ENCODE data around the gene JRKL.

JRKL gene

GRCh38 chr11:96389720-96390487 is at the start of gene JRKL, which contains the start of gene CCDC82:
JRKL (plus strand) TSS chr11:96390013; CDS start chr11:96390650, 637 bp downstream.
CCDC82 (minus strand) TSS chr11:96389912; CDS start chr11:96384747, 5,165 bp downstream.
- DNase-seq, result peak; percentile 84

- no peak for DNase-seq
These were observed 49.3 kb upstream of the JRKL start for GRCh38 chr11:96340555-96340885.

- no peak for DNase-seq
These were observed 48.4 kb upstream of the JRKL start for GRCh38 chr11:96341211-96342013.

GRCh38 chr11:96342014-96342960 is 47.5 kb upstream of the JRKL start:
- DNase-seq, result no peak

- peak; percentile 43 for DNase-seq
These were observed 46.7 kb upstream of the JRKL start, which contains the start of gene MAML2 for GRCh38 chr11:96342961-96343711. MAML2 (minus strand) TSS chr11:96343195; CDS start chr11:96341895, 1,300 bp downstream.

- no peak for DNase-seq
These were observed 33.0 kb upstream of the JRKL start for GRCh38 chr11:96356848-96357247.

GRCh38 chr11:96357794-96358193 is 32.0 kb upstream of the JRKL start:
- DNase-seq, result no peak

GRCh38 chr11:96358321-96358720 is 31.5 kb upstream of the JRKL start:
- no peak for DNase-seq

- DNase-seq, result no peak
These were observed 28.0 kb upstream of the JRKL start for GRCh38 chr11:96361778-96362177.

- no peak for DNase-seq
These were observed 24.3 kb upstream of the JRKL start for GRCh38 chr11:96365493-96365892.

GRCh38 chr11:96366024-96366423 is 23.8 kb upstream of the JRKL start:
- DNase-seq, result no peak

- no peak for DNase-seq
These were observed 22.5 kb upstream of the JRKL start for GRCh38 chr11:96367342-96367741.

GRCh38 chr11:96373826-96374225 is 16.0 kb upstream of the JRKL start:
- DNase-seq, result no peak

- DNase-seq, result no peak
These were observed 13.0 kb upstream of the JRKL start for GRCh38 chr11:96376796-96377195.

- DNase-seq, result peak; percentile 66
These were observed 5.7 kb upstream of the JRKL start for GRCh38 chr11:96384156-96384555.

GRCh38 chr11:96385187-96385586 is 4.6 kb upstream of the JRKL start:
- DNase-seq, result no peak

GRCh38 chr11:96388891-96389719 is 708 bp upstream of the JRKL start:
- DNase-seq, result peak; percentile 64

- no peak for DNase-seq
These were observed 627 bp downstream of the JRKL start for GRCh38 chr11:96390488-96390792.

GRCh38 chr11:96391698-96392307 is 2.0 kb downstream of the JRKL start:
- no peak for DNase-seq

GRCh38 chr11:96393753-96394348 is 4.0 kb downstream of the JRKL start:
- peak; percentile 21 for DNase-seq

- DNase-seq, result no peak
These were observed 5.0 kb downstream of the JRKL start for GRCh38 chr11:96394773-96395172.
